ENCODE measurements around the gene PLD5. TPM values are rescaled to one million over a fixed set of nuclear protein-coding genes. Genes with fewer than 3 reads are reported as not detected.

PLD5 gene
- total RNA-seq, 1 donor from 2014 or later, result 1.9 TPM

DNA sequence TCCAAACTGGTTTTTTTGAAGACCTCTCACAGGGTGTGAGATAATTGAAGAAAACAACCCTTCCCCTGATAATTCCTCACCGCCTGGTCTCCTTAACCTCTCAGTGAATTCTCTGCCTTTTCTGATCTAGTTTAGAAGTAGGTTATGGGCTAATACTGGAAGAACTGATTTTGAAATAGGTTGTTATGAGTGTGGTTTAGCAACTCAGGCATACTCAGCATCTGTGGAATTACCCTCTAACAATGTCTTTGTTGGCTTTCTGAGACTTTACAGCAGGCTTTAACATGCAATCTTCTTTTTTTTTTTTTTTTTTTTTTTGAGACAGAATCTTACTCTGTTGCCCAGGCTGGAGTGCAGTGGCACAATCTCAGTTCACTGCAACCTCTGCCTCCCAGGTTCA is 10.3 kb upstream of the PLD5 start:
- no peak for DNase-seq (ENCODE audit: low read depth)
- H3K4me3 ChIP-seq (ENCODE audit: low read depth, low read length), result no peak overlapping the region
- TF ChIP-seq, protein P1, sequence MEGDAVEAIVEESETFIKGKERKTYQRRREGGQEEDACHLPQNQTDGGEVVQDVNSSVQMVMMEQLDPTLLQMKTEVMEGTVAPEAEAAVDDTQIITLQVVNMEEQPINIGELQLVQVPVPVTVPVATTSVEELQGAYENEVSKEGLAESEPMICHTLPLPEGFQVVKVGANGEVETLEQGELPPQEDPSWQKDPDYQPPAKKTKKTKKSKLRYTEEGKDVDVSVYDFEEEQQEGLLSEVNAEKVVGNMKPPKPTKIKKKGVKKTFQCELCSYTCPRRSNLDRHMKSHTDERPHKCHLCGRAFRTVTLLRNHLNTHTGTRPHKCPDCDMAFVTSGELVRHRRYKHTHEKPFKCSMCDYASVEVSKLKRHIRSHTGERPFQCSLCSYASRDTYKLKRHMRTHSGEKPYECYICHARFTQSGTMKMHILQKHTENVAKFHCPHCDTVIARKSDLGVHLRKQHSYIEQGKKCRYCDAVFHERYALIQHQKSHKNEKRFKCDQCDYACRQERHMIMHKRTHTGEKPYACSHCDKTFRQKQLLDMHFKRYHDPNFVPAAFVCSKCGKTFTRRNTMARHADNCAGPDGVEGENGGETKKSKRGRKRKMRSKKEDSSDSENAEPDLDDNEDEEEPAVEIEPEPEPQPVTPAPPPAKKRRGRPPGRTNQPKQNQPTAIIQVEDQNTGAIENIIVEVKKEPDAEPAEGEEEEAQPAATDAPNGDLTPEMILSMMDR (IDR thresholded peaks at IDR 0.05; ENCODE audit: insufficient read depth, low read length, poor library complexity, severe bottlenecking), result no peak
- no peaks in the 10 kb centered on the region for H3K27me3 ChIP-seq (ENCODE audit: control insufficient read depth, insufficient read depth, low read length)
- no peaks in the 10 kb centered on the region for H3K36me3 ChIP-seq (ENCODE audit: control insufficient read depth, insufficient read depth, low read length)

DNA sequence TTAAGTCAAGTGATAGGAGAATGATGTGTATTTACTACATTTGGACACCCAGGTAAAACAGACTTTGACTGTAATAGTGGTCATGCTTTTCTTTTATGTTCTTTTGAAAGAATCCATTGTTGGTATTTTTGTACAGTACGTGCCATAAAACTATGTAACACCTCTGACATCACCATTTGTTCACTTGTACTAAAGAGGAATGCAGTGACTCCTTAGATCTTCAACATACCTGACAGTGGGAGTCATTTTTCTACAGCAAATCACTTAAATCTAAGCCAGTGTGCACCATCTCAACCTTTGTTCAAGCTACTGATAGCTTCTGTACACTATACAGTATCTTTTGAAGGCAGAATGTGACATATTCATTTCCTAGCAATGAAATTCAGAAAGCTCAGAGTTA is 6.3 kb upstream of the PLD5 start:
- H3K36me3 ChIP-seq (ENCODE audit: control insufficient read depth, insufficient read depth, low read length), result no peaks in the 10 kb centered on the region
- TF ChIP-seq, protein P1 (IDR thresholded peaks at IDR 0.05; ENCODE audit: insufficient read depth, low read length, poor library complexity, severe bottlenecking), result no peak
- H3K27me3 ChIP-seq (ENCODE audit: control insufficient read depth, insufficient read depth, low read length), result no peaks in the 10 kb centered on the region
- H3K4me3 ChIP-seq (ENCODE audit: low read depth, low read length), result no peak overlapping the region
- peak; percentile 18 for DNase-seq (ENCODE audit: low read depth)

DNA sequence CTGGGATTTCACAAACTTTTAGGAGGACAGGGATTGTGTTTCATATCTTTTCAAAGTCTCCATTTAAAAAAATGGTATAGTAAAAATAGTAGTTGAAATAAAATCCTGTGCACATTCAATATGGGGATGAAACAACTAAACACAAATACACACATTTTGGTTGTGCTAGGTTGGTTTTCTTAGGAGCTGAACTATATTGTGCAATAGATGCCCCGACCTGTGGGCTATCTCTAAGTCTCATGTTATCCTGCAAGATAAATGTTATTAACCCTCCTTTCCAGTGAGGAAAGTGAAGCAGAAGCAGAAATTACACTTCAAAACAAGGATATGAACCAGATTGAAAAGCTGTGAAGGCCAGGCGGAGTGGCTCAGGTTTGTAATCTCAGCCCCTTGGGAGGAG is 1.3 kb upstream of the PLD5 start:
- peaks cover 20% of the 10 kb centered on the region for H3K27me3 ChIP-seq (ENCODE audit: control insufficient read depth, insufficient read depth, low read length)
- no peak overlapping the region for H3K4me3 ChIP-seq (ENCODE audit: low read depth, low read length)
- no peak for DNase-seq (ENCODE audit: low read depth)
- TF ChIP-seq, protein P1 (IDR thresholded peaks at IDR 0.05; ENCODE audit: insufficient read depth, low read length, poor library complexity, severe bottlenecking), result no peak
- H3K36me3 ChIP-seq (ENCODE audit: control insufficient read depth, insufficient read depth, low read length), result no peaks in the 10 kb centered on the region

DNA sequence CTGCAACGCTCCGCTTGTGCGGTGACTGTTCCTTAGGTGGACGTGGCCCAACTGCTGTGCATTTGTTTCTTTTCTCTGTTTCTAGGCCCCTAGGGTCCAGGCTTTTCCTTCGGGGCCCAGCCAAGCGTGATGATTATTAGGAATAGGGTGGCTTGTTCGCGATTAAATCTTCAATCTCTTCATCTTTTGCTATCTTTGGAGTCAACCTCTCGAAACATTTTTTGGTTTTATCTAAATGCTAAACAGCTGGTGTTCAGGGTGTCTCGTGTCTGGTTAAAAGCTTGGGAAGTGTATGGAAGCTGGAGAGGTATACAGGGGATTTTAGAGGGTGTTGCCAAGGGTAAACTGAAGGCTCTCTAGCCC is 844 bp upstream of the PLD5 start:
- Histone ChIP-seq H3K4me3 (ENCODE audit: low read depth, low read length) (peak overlapping the region; percentile 54), H3K36me3 (ENCODE audit: control insufficient read depth, insufficient read depth, low read length) (no peaks in the 10 kb centered on the region), H3K27me3 (ENCODE audit: control insufficient read depth, insufficient read depth, low read length) (peaks cover 20% of the 10 kb centered on the region)
- no peak for DNase-seq (ENCODE audit: low read depth)
- TF ChIP-seq, protein P1 (IDR thresholded peaks at IDR 0.05; ENCODE audit: insufficient read depth, low read length, poor library complexity, severe bottlenecking), result no peak

DNA sequence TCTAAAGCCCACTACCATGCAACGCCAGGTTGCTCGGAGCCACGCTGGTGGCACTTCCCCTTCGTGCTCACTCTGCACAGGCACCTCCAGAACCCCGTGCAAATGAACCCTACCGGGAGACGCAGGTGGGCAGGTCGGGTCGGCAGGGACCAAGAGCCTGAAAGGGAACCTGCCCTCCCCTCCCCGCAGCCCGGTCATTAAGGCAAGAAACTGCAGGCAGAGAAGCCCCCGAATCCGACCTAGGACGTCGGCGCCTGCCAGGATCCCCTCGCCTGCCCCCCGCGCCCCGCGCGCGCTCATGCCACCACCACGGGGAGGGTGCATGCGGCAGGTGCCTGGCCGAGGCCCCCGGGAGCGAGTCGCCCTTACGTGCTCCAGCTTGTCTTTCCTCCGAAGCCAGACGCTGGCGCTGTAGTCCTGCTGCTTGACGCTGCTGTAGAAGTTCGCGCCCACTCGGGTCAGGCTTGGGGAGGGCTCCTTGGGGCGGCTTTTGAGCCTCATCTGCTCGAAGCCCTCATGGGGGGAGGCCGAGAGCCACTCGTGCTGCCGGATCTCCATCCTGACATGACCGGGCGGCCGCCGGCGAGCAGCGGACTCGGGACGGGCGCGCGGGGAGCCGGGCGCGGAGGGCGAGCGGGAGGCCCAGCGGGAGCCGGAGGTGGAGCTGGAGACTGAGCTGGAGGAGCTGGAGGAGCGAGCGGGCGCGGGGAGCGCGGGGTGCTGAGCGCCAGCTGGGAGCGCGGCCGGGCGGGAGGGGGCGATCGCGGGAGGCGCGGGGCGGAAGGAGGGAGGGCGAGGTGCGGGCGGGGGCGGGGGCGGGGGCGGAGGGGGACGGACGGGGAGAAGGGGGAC is 552 bp downstream of the PLD5 start:
- TF ChIP-seq, protein P1 (IDR thresholded peaks at IDR 0.05; ENCODE audit: insufficient read depth, low read length, poor library complexity, severe bottlenecking), result peak; percentile 29
- H3K27me3 ChIP-seq (ENCODE audit: control insufficient read depth, insufficient read depth, low read length), result peaks cover 20% of the 10 kb centered on the region
- peak overlapping the region; percentile 54 for H3K4me3 ChIP-seq (ENCODE audit: low read depth, low read length)
- H3K36me3 ChIP-seq (ENCODE audit: control insufficient read depth, insufficient read depth, low read length), result no peaks in the 10 kb centered on the region
- DNase-seq (ENCODE audit: low read depth), result no peak

Measured in kidney epithelial cell (primary cell).